ENCODE data around the gene UNC13A.

- TF ChIP-seq, protein P1, sequence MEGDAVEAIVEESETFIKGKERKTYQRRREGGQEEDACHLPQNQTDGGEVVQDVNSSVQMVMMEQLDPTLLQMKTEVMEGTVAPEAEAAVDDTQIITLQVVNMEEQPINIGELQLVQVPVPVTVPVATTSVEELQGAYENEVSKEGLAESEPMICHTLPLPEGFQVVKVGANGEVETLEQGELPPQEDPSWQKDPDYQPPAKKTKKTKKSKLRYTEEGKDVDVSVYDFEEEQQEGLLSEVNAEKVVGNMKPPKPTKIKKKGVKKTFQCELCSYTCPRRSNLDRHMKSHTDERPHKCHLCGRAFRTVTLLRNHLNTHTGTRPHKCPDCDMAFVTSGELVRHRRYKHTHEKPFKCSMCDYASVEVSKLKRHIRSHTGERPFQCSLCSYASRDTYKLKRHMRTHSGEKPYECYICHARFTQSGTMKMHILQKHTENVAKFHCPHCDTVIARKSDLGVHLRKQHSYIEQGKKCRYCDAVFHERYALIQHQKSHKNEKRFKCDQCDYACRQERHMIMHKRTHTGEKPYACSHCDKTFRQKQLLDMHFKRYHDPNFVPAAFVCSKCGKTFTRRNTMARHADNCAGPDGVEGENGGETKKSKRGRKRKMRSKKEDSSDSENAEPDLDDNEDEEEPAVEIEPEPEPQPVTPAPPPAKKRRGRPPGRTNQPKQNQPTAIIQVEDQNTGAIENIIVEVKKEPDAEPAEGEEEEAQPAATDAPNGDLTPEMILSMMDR (IDR thresholded peaks at IDR 0.05) = no peak
- TF ChIP-seq POLR2A (IDR thresholded peaks at IDR 0.05) = no peak
Observed at GRCh38 chr19:17584132-17584531, 104.0 kb downstream of the UNC13A start.
